ENCODE results near the gene PEPD.

- TF ChIP-seq CTCF (IDR thresholded peaks at IDR 0.05; ENCODE audit: poor library complexity) (no peak), EZH2phosphoT487 (IDR thresholded peaks at IDR 0.05; ENCODE audit: low read depth, severe bottlenecking, unreplicated experiment) (no peak)
Observed at GRCh38 chr19:33459222-33460090, 62.1 kb downstream of the PEPD start.

Data from hepatocyte (in vitro differentiated cells).